ENCODE measurements around the gene DIS3L2. TPM values are rescaled to one million over a fixed set of nuclear protein-coding genes. Genes with fewer than 3 reads are reported as not detected.

Gene DIS3L2
- total RNA-seq, 1 donor from 2014 or later: 34.3 TPM

GRCh38 chr2:232229911-232230310 is 268.4 kb downstream of the DIS3L2 start:
- H3K4me1 Mint-ChIP-seq (ENCODE audit: unreplicated experiment): peaks cover 6% of the 10 kb centered on the region
- no peaks in the 10 kb centered on the region for H3K9me3 Mint-ChIP-seq (ENCODE audit: unreplicated experiment)
- no peaks in the 10 kb centered on the region for H3K36me3 Mint-ChIP-seq (ENCODE audit: unreplicated experiment)
- no peak overlapping the region for H3K27ac Mint-ChIP-seq (ENCODE audit: unreplicated experiment)
- no peak overlapping the region for H3K4me3 Mint-ChIP-seq (ENCODE audit: unreplicated experiment)
- H3K27me3 Mint-ChIP-seq (ENCODE audit: unreplicated experiment): no peaks in the 10 kb centered on the region
- no peak for TF ChIP-seq CTCF (IDR thresholded peaks at IDR 0.05)
- peak; percentile 25 for DNase-seq (ENCODE audit: extremely low spot score, unreplicated experiment)

- no peaks in the 10 kb centered on the region for H3K9me3 Mint-ChIP-seq (ENCODE audit: unreplicated experiment)
- H3K27me3 Mint-ChIP-seq (ENCODE audit: unreplicated experiment): no peaks in the 10 kb centered on the region
- DNase-seq (ENCODE audit: extremely low spot score, unreplicated experiment): no peak
- H3K36me3 Mint-ChIP-seq (ENCODE audit: unreplicated experiment): no peaks in the 10 kb centered on the region
- peaks cover 13% of the 10 kb centered on the region for H3K4me1 Mint-ChIP-seq (ENCODE audit: unreplicated experiment)
- no peak for TF ChIP-seq CTCF (IDR thresholded peaks at IDR 0.05)
- no peak overlapping the region for H3K4me3 Mint-ChIP-seq (ENCODE audit: unreplicated experiment)
- H3K27ac Mint-ChIP-seq (ENCODE audit: unreplicated experiment): no peak overlapping the region
These were observed 269.0 kb downstream of the DIS3L2 start for GRCh38 chr2:232230560-232230959.

- H3K36me3 Mint-ChIP-seq (ENCODE audit: unreplicated experiment): no peaks in the 10 kb centered on the region
- peak; percentile 67 for DNase-seq (ENCODE audit: extremely low spot score, unreplicated experiment)
- H3K27me3 Mint-ChIP-seq (ENCODE audit: unreplicated experiment): no peaks in the 10 kb centered on the region
- peaks cover 19% of the 10 kb centered on the region for H3K4me1 Mint-ChIP-seq (ENCODE audit: unreplicated experiment)
- no peaks in the 10 kb centered on the region for H3K9me3 Mint-ChIP-seq (ENCODE audit: unreplicated experiment)
- no peak for TF ChIP-seq CTCF (IDR thresholded peaks at IDR 0.05)
- no peak overlapping the region for H3K4me3 Mint-ChIP-seq (ENCODE audit: unreplicated experiment)
- H3K27ac Mint-ChIP-seq (ENCODE audit: unreplicated experiment): no peak overlapping the region
These were observed 270.0 kb downstream of the DIS3L2 start for GRCh38 chr2:232231554-232231953.

- no peak for TF ChIP-seq CTCF (IDR thresholded peaks at IDR 0.05)
- peaks cover 19% of the 10 kb centered on the region for H3K4me1 Mint-ChIP-seq (ENCODE audit: unreplicated experiment)
- no peaks in the 10 kb centered on the region for H3K9me3 Mint-ChIP-seq (ENCODE audit: unreplicated experiment)
- no peaks in the 10 kb centered on the region for H3K36me3 Mint-ChIP-seq (ENCODE audit: unreplicated experiment)
- H3K27me3 Mint-ChIP-seq (ENCODE audit: unreplicated experiment): no peaks in the 10 kb centered on the region
- peak; percentile 44 for DNase-seq (ENCODE audit: extremely low spot score, unreplicated experiment)
- no peak overlapping the region for H3K27ac Mint-ChIP-seq (ENCODE audit: unreplicated experiment)
- H3K4me3 Mint-ChIP-seq (ENCODE audit: unreplicated experiment): no peak overlapping the region
These were observed 271.4 kb downstream of the DIS3L2 start for GRCh38 chr2:232232915-232233314.

GRCh38 chr2:232234922-232235615 is 273.6 kb downstream of the DIS3L2 start:
- Mint-ChIP-seq H3K4me3 (ENCODE audit: unreplicated experiment) (no peak overlapping the region), H3K27me3 (ENCODE audit: unreplicated experiment) (no peaks in the 10 kb centered on the region), H3K9me3 (ENCODE audit: unreplicated experiment) (no peaks in the 10 kb centered on the region), H3K27ac (ENCODE audit: unreplicated experiment) (peak overlapping the region; percentile 62), H3K4me1 (ENCODE audit: unreplicated experiment) (peaks cover 17% of the 10 kb centered on the region), H3K36me3 (ENCODE audit: unreplicated experiment) (peaks cover 8% of the 10 kb centered on the region)
- peak; percentile 64 for DNase-seq (ENCODE audit: extremely low spot score, unreplicated experiment)
- TF ChIP-seq CTCF (IDR thresholded peaks at IDR 0.05): no peak
